GM10266 (cell line): ENCODE results near the gene SLC35E1.

ENCODE experiments used
- DNase-seq: peaks from one replicate; pipeline ENCODE4 v3.0.0; 2012; ENCODE audit errors: extremely low spot score
- CTCF ChIP-seq: IDR thresholded peaks from 2 replicates; pipeline ENCODE4 v1.5.1; 2012; ENCODE audit warnings: mild to moderate bottlenecking, low read depth; ENCODE audit not compliant: control insufficient read depth, insufficient read depth; ENCODE audit errors: missing control alignments

The SLC35E1 gene

GRCh38 chr19:16525751-16526481, 46.3 kb downstream of the SLC35E1 start:
- TF ChIP-seq CTCF, result no peak
- no peak for DNase-seq

- DNase-seq, result no peak
- TF ChIP-seq CTCF, result no peak
Measured at GRCh38 chr19:16524991-16525734, 47.1 kb downstream of the SLC35E1 start.

- TF ChIP-seq CTCF, result no peak
- no peak for DNase-seq
Measured at GRCh38 chr19:16522559-16523377, 49.4 kb downstream of the SLC35E1 start.

- DNase-seq, result peak; percentile 9
- no peak for TF ChIP-seq CTCF
Measured at GRCh38 chr19:16521715-16522289, 50.4 kb downstream of the SLC35E1 start.

GRCh38 chr19:16520986-16521624, 51.1 kb downstream of the SLC35E1 start:
- no peak for TF ChIP-seq CTCF
- no peak for DNase-seq

GRCh38 chr19:16520074-16520973, 51.9 kb downstream of the SLC35E1 start:
- no peak for TF ChIP-seq CTCF
- no peak for DNase-seq
